Choroid plexus epithelial cell (primary cell): ENCODE measurements around the gene DBF4B.

Source experiments
- DNase-seq: peaks from one replicate; pipeline ENCODE4 v3.0.0-alpha.2; 2010; ENCODE audit warnings: low read depth
- H3K4me3 ChIP-seq: 2 replicates; pipeline ENCODE4 v1.5.1; 2011; ENCODE audit warnings: low read depth, mild to moderate bottlenecking, control low read depth, low read length, moderate library complexity
- TF ChIP-seq, protein P1 (sequence below): conservative IDR thresholded peaks from 2 replicates; pipeline ENCODE4 v1.5.1; 2011; ENCODE audit warnings: low read depth, mild to moderate bottlenecking, control low read depth, inconsistent platforms, low read length, moderate library complexity

Gene DBF4B

DNA sequence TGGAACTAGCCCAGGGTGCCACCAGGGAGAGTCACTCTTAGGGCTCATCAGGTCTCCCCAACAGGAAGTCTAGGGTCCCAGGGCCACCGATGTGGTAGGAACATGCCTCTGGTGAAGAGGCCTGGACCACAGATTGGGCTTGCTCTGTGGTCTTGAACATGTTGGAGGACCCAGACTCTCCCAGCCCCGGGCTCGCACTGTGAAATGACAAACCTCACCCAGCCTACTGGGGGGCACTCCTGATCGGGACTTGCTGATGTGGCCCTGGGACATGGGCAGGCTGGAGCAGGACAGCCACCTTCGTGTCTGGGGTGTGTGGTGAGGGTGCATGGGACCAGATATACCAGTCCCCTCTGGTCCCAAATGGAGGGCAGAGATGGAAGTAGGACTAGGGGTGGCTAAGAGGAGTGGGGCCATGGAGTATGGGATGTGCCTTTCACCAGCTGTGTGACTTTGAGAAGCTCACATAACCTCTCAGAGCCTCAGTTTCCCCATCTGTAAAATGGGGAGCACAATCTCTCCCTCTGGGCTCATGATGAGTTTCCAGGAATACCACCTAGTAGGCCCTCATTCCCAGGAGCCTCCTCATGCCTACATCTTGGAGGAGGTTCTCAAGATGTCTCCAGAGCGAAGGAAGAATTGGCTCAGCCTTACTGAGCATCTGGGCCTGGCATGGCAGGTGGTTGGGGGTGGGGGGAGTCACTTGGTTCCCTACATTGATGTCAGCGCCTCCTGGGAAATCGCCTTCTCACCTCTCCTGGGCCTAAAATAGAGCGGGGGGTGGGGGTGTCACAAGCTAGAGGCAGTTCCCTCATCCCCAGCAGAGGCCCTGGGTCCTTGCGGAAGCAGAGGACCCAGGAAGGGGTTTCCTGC is 48.8 kb downstream of the DBF4B start:
- TF ChIP-seq, protein P1, sequence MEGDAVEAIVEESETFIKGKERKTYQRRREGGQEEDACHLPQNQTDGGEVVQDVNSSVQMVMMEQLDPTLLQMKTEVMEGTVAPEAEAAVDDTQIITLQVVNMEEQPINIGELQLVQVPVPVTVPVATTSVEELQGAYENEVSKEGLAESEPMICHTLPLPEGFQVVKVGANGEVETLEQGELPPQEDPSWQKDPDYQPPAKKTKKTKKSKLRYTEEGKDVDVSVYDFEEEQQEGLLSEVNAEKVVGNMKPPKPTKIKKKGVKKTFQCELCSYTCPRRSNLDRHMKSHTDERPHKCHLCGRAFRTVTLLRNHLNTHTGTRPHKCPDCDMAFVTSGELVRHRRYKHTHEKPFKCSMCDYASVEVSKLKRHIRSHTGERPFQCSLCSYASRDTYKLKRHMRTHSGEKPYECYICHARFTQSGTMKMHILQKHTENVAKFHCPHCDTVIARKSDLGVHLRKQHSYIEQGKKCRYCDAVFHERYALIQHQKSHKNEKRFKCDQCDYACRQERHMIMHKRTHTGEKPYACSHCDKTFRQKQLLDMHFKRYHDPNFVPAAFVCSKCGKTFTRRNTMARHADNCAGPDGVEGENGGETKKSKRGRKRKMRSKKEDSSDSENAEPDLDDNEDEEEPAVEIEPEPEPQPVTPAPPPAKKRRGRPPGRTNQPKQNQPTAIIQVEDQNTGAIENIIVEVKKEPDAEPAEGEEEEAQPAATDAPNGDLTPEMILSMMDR: no peak
- no peak overlapping the region for H3K4me3 ChIP-seq
- DNase-seq: no peak

GRCh38 chr17:44757918-44758413 is 49.5 kb downstream of the DBF4B start:
- TF ChIP-seq, protein P1: no peak
- DNase-seq: no peak
- H3K4me3 ChIP-seq: no peak overlapping the region

- H3K4me3 ChIP-seq: peak within 1 kb of the TSS; percentile 37
- no peak for DNase-seq
- TF ChIP-seq, protein P1: no peak
Observed at GRCh38 chr17:44758414-44759085, 50.1 kb downstream of the DBF4B start, which contains the start of gene ADAM11. Gene ADAM11, plus strand, starts transcription at chr17:44758988. Its CDS starts 212 bp downstream, at chr17:44759200.

GRCh38 chr17:44759086-44759915 is 50.8 kb downstream of the DBF4B start:
- no peak for DNase-seq
- peak overlapping the region; percentile 37 for H3K4me3 ChIP-seq
- TF ChIP-seq, protein P1: no peak

GRCh38 chr17:44759916-44760243 is 51.4 kb downstream of the DBF4B start:
- TF ChIP-seq, protein P1: no peak

DNA sequence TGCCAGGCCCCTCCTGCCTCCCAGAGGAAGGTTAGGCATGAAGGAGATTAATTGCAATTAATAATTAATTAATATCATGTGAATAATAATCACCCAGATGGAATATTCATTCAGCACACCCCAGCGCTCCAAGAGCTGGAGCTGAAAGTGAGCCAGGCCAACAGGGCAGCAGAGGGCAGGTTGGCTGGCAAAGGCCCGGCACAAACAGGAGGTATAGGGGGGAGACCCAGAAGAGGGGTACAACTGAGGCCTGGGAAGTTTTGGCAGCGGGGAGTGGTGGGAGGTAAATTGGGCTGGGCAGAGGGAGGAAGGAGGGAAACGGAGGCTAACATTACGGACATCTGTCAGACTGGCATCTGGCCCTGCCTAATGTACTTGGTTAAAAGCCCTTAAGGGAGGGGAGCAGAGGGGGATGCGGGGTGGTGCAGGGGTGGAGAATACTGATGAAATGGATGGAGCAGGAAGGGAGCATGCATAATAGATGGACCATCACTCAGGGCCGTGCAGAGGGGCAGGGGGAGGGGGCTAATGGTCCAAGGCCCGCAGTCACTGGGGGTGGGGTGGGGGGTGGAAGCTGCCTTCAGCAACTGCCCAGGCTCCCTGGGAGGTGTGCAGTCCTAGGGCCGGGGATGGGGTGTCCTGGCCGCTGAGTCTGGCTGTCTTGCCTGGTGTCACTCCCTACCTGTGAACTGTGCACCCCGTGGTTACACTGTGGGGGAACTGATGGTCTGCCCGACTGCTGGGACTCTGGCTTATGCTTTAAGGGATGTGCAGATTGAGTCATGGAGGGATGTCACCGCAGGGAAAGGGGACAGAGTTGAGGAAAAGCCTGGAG is 52.2 kb downstream of the DBF4B start:
- H3K4me3 ChIP-seq: no peak overlapping the region
- TF ChIP-seq, protein P1: no peak
- DNase-seq: no peak

More at GRCh38 chr17:44759916-44760243, 51.4 kb downstream of the DBF4B start:
- DNase-seq: no peak
- no peak overlapping the region for H3K4me3 ChIP-seq
